DND-41 (cell line): ENCODE data around the gene NBPF11.
"Not testable (repeated sequence)": the region's sequence is repeated elsewhere in the genome, so short reads cannot be mapped to it uniquely, and the experiment has no call there.

ENCODE experiments used
- ATAC-seq: fragments of 200-7000 bp; cut with Tn5 transposase; 3 replicates; pipeline ENCODE4 v1.9.1; 2021; ENCODE audit warnings: low read depth; ENCODE audit not compliant: insufficient read depth
- DNase-seq: peaks from one replicate; pipeline ENCODE4 v3.0.0-alpha.2; 2020
- H2AFZ ChIP-seq: 2 replicates; pipeline ENCODE4 v1.6.0; 2012; ENCODE audit warnings: low read depth, low read length
- H3K27ac ChIP-seq: 2 replicates; pipeline ENCODE4 v1.5.1; 2012; ENCODE audit warnings: low read length, inconsistent platforms
- H3K27me3 ChIP-seq: fragments of 200-600 bp; sonication (generic); 2 replicates; pipeline ENCODE4 v1.6.0; 2012; ENCODE audit warnings: low read length, mild to moderate bottlenecking, inconsistent platforms; ENCODE audit not compliant: insufficient read depth, poor library complexity
- H3K36me3 ChIP-seq: 2 replicates; pipeline ENCODE4 v1.5.1; 2012; ENCODE audit warnings: low read length, inconsistent platforms; ENCODE audit not compliant: insufficient read depth
- H3K4me1 ChIP-seq: 2 replicates; pipeline ENCODE4 v1.5.1; 2012; ENCODE audit warnings: mild to moderate bottlenecking, low read length; ENCODE audit not compliant: insufficient read depth
- H3K4me2 ChIP-seq: 2 replicates; pipeline ENCODE4 v1.6.0; 2012; ENCODE audit warnings: mild to moderate bottlenecking, moderate library complexity, low read length, inconsistent platforms; ENCODE audit not compliant: insufficient read depth
- H3K4me3 ChIP-seq, 2 experiments: fragments of 200-600 bp in 1 of 2; shearing (Covaris generic) in 1 of 2; 2 replicates each; pipeline ENCODE4 v1.5.1; 2012 to 2016; ENCODE audit warnings: inconsistent platforms in 2 of 2, low read length in 2 of 2, mild to moderate bottlenecking in 2 of 2, low read depth in 1 of 2, moderate library complexity in 1 of 2
- H3K79me2 ChIP-seq: 2 replicates; pipeline ENCODE4 v1.6.0; 2012; ENCODE audit warnings: low read length, inconsistent platforms; ENCODE audit not compliant: insufficient read depth
- H3K9ac ChIP-seq: 2 replicates; pipeline ENCODE4 v1.6.0; 2012; ENCODE audit warnings: low read depth, mild to moderate bottlenecking, inconsistent platforms, low read length, moderate library complexity
- H3K9me3 ChIP-seq: 2 replicates; pipeline ENCODE4 v1.5.1; 2012; ENCODE audit warnings: low read length, moderate library complexity, mild to moderate bottlenecking, inconsistent platforms; ENCODE audit not compliant: insufficient read depth, severe bottlenecking
- H4K20me1 ChIP-seq: 2 replicates; pipeline ENCODE4 v1.6.0; 2012; ENCODE audit warnings: low read length; ENCODE audit not compliant: insufficient read depth
- CTCF ChIP-seq: IDR thresholded peaks from 2 replicates; pipeline ENCODE4 v1.5.1; 2012; ENCODE audit warnings: borderline replicate concordance, low read length, moderate library complexity, mild to moderate bottlenecking; ENCODE audit not compliant: poor library complexity, severe bottlenecking; ENCODE audit errors: extremely low read depth

Gene NBPF11

GRCh38 chr1:148143223-148143622 is 8.9 kb downstream of the NBPF11 start:
- H2AFZ ChIP-seq, H3K9me3 ChIP-seq, DNase-seq, H3K79me2 ChIP-seq, H3K27me3 ChIP-seq, H4K20me1 ChIP-seq, ATAC-seq, H3K4me2 ChIP-seq, H3K36me3 ChIP-seq, H3K4me3 ChIP-seq, H3K4me1 ChIP-seq, H3K27ac ChIP-seq, H3K9ac ChIP-seq: not testable (repeated sequence)

GRCh38 chr1:148141936-148142335 is 10.1 kb downstream of the NBPF11 start:
- H3K4me3 ChIP-seq, H3K27me3 ChIP-seq, H3K4me1 ChIP-seq, H3K36me3 ChIP-seq, H3K27ac ChIP-seq, ATAC-seq, H3K79me2 ChIP-seq, H4K20me1 ChIP-seq, DNase-seq, H2AFZ ChIP-seq, H3K9ac ChIP-seq, H3K4me2 ChIP-seq, H3K9me3 ChIP-seq: not testable (repeated sequence)

- not testable (repeated sequence) for H3K4me2 ChIP-seq, H3K4me1 ChIP-seq, DNase-seq, H3K27ac ChIP-seq, ATAC-seq, H4K20me1 ChIP-seq, H3K36me3 ChIP-seq, H3K9ac ChIP-seq, H3K4me3 ChIP-seq, H3K9me3 ChIP-seq, H2AFZ ChIP-seq, H3K27me3 ChIP-seq, H3K79me2 ChIP-seq
Observed at GRCh38 chr1:148138606-148139005, 13.5 kb downstream of the NBPF11 start.

GRCh38 chr1:148122341-148122740 is 29.7 kb downstream of the NBPF11 start:
- H3K4me2 ChIP-seq, H3K4me3 ChIP-seq, H3K9ac ChIP-seq, H3K27me3 ChIP-seq, ATAC-seq, H2AFZ ChIP-seq, H3K4me1 ChIP-seq, H3K27ac ChIP-seq, H4K20me1 ChIP-seq, DNase-seq, H3K79me2 ChIP-seq, H3K9me3 ChIP-seq: not testable (repeated sequence)
- peaks cover 11% of the 10 kb centered on the region; the same call in 1 of the 2 replicates for H3K36me3 ChIP-seq

GRCh38 chr1:148120395-148120794 is 31.7 kb downstream of the NBPF11 start:
- not testable (repeated sequence) for H3K9ac ChIP-seq, H4K20me1 ChIP-seq, H3K27me3 ChIP-seq, DNase-seq, H3K79me2 ChIP-seq, ATAC-seq, H2AFZ ChIP-seq, H3K4me1 ChIP-seq, H3K36me3 ChIP-seq, H3K9me3 ChIP-seq, H3K4me2 ChIP-seq, H3K4me3 ChIP-seq, H3K27ac ChIP-seq
- peak; percentile 17 for TF ChIP-seq CTCF

- not testable (repeated sequence) for H3K4me1 ChIP-seq, DNase-seq, H3K27me3 ChIP-seq, H3K27ac ChIP-seq, H3K36me3 ChIP-seq, ATAC-seq, H4K20me1 ChIP-seq, H3K9me3 ChIP-seq, H3K4me2 ChIP-seq, H3K79me2 ChIP-seq, H3K9ac ChIP-seq, H3K4me3 ChIP-seq, H2AFZ ChIP-seq
Observed at GRCh38 chr1:148095732-148096131, 56.3 kb downstream of the NBPF11 start.

GRCh38 chr1:148086196-148086595 is 65.9 kb downstream of the NBPF11 start:
- H3K4me3 ChIP-seq, H3K9me3 ChIP-seq, H3K27me3 ChIP-seq, H3K36me3 ChIP-seq, H3K4me1 ChIP-seq, H3K79me2 ChIP-seq, H2AFZ ChIP-seq, H3K27ac ChIP-seq, DNase-seq, ATAC-seq, H4K20me1 ChIP-seq, H3K4me2 ChIP-seq, H3K9ac ChIP-seq: not testable (repeated sequence)

- peak; percentile 80 for ATAC-seq
- DNase-seq, H3K9me3 ChIP-seq, H3K79me2 ChIP-seq, H3K36me3 ChIP-seq, H3K4me3 ChIP-seq, H3K4me2 ChIP-seq, H3K27me3 ChIP-seq, H3K9ac ChIP-seq, H2AFZ ChIP-seq, H4K20me1 ChIP-seq, H3K27ac ChIP-seq, H3K4me1 ChIP-seq: not testable (repeated sequence)
Observed at GRCh38 chr1:148081205-148081604, 70.9 kb downstream of the NBPF11 start.
